HG02938 (cell line): Measurements from ENCODE around the gene GRIK1.

ENCODE experiments used
- ATAC-seq: cut with Tn5 transposase; IDR thresholded peaks from one replicate; pipeline ENCODE4 v1.9.1; 2021; ENCODE audit warnings: mild to moderate bottlenecking, moderate library complexity; ENCODE audit not compliant: unreplicated experiment

Gene GRIK1

GRCh38 chr21:29499229-29499628, 440.6 kb downstream of the GRIK1 start:
- no peak for ATAC-seq

GRCh38 chr21:29496337-29496736, 443.5 kb downstream of the GRIK1 start:
- no peak for ATAC-seq

GRCh38 chr21:29490016-29490415, 449.8 kb downstream of the GRIK1 start:
- no peak for ATAC-seq

- no peak for ATAC-seq
Observed at GRCh38 chr21:29487154-29487553, 452.6 kb downstream of the GRIK1 start.
